HG03565 (cell line): Measurements from ENCODE around the gene STK11IP.

ENCODE experiments used
- ATAC-seq: cut with Tn5 transposase; IDR thresholded peaks from one replicate; pipeline ENCODE4 v1.9.1; 2021; ENCODE audit warnings: mild to moderate bottlenecking, moderate library complexity; ENCODE audit not compliant: unreplicated experiment

Gene STK11IP

DNA sequence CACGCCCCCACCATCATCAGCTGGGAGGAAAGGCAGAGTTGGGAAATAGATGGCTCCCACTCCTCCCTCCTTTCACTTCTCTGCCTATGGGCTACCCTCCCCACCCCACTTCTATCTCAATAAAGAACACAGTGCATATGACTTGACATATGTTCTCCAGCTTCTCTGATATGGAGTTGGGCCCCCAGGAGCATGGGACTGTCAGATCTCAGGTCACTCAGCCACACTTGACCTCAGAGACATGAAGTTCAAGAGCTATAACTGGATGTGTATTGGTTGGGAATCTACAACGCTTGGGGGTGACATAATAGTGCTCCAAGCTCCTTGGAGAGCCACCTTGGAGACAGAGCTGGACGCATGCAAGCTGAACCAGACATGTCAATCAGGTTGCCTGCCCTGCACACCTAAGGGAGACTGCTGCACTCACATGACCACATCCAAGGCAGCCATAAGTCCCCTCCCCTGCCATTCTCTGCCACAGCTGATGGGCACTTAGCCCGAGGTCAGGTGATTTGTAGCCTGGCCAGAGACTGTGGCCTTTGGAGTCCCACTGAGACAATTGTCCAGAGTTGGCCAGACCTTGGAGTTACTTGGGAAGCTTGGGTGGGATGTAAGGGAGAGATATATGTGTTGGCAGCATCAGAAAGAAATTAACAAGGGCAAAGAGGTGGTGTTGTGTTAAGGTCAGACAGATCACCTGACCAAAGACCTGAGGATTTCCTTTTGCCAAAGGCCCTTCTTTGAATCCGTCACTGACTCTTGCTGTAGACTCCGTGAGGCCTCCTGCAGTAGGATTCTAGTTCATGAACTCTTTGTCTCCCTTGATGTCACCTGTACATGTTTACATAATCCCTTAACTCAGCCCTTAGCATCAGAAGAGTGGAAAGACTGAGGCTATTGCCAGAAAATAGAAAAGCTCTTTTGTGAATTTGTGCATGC lies 21.8 kb upstream of the STK11IP start:
- no peak for ATAC-seq

GRCh38 chr2:219576505-219577388 lies 20.9 kb upstream of the STK11IP start:
- no peak for ATAC-seq

GRCh38 chr2:219578811-219579613 lies 18.6 kb upstream of the STK11IP start:
- ATAC-seq, result no peak

DNA sequence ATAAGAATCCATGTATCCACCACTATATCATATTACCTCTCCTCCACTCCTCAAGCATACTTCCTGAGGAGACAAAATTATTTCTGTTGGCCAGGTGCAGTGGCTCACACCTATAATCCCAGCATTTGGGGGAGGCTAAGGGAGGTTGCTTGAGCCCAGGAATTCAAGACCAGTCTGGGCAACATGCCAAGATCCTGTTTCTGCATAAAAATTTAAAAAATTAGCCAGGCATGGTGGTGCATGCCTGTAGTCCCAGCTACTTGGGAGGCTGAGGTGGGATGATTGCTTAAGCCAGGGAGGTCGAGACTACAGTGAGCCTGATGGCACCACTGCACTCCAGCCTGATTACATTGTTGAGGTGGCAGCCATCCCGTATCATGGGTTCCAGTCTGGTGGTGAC lies 16.3 kb upstream of the STK11IP start:
- ATAC-seq, result no peak

DNA sequence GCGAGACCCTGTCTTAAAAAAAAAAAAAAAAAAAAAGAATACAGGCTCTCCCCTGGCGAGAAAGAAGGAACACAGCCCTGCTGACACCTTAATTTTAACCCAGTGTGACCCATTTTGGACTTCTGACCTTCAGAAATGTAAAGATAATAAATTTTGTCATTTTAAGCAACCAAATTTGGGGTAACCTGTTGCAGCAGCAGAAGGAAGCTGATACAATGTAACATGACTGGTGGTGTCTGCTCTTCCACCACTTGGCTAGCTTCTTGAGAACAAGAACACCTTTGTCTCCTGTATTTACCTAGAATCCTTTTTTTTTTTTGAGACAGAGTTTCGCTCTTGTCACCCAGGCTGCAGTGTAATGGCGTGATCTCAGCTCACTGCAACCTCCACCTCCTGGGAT lies 6.6 kb upstream of the STK11IP start:
- no peak for ATAC-seq

DNA sequence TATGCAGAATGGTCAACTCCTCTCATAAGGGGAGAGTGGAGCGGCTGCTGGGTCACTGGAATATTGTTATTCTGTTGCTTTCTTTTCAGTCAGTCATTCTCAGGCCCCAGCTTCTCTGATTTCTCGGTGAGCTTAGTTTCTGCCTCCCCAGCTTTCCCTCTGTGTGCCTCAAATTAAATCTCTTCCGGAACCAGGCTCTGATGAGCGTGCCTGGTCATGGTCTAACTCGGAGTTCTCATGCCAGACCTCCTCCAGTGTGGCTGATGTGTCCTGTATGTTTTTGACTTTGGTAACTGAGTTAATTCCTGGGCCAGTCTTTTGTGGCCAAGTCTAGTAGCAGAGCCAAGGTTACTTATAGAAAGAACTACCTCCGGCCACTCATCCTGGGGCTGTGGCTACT lies 4.9 kb upstream of the STK11IP start:
- ATAC-seq, result no peak

DNA sequence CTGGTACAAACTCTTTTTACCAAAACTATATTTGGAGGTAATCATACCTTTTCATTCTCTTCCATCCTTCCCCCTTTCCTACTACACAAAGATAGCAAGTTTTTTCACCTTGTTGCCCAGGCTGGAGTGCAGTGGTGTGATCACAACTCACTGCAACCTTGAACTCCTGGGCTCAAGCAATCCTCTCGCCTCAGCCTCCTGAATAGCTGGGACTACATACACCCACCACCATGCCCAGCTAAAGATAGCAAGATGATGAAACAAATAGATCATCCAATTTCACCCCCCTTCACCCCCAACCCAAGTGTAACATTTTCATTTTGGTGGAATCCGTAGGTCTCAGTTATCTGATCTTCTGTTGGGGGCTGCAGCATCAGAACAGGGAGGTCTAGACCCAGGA lies 4.5 kb upstream of the STK11IP start:
- no peak for ATAC-seq

- ATAC-seq, result no peak
Measured at GRCh38 chr2:219595256-219595655, 2.4 kb upstream of the STK11IP start.

DNA sequence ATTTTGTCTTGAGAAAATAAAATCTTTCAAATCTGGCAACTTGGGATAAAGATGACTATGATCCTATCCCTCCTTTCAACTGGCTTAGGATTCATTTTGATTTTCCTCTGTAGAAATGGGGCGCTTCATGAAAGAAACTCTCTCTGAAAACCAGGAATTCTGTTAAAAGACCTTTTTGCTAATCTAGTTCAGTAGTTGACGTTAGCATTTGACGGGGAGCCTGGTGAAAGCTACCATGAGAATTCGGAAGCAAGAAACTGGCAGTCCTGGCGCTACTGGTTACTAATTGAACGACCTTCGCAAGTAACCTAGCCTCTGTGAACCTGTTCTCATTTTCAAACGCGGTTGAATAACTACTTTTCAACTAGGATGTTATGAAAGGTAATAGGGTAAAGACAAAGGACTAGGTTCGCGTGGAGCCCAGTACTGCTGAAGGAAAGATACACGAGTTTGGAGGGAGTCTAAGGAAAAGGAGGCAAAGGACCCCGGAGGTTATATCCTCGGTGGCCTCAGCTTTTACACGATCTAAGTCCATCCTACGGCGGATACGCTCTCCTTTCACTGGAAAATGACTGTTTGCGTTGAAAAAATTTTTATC lies 604 bp upstream of the STK11IP start:
- peak; percentile 8 for ATAC-seq

- no peak for ATAC-seq
Measured at GRCh38 chr2:219598308-219599078, 836 bp downstream of the STK11IP start.

GRCh38 chr2:219603771-219604170 lies 6.1 kb downstream of the STK11IP start:
- no peak for ATAC-seq

DNA sequence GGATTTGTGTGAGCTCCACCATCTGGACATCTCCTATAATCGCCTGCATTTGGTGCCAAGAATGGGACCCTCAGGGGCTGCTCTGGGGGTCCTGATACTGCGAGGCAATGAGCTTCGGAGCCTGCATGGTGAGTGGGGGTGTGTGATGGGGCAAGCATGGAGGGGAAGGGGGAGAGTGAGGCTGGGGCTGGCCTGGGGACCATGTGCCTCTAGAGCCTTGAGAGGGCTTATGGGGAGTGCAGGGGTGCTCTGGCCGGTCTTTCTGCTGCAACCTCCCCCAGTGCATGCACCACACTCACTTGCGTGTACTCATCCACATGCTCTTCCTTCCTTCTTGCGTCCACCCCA lies 7.9 kb downstream of the STK11IP start:
- no peak for ATAC-seq

DNA sequence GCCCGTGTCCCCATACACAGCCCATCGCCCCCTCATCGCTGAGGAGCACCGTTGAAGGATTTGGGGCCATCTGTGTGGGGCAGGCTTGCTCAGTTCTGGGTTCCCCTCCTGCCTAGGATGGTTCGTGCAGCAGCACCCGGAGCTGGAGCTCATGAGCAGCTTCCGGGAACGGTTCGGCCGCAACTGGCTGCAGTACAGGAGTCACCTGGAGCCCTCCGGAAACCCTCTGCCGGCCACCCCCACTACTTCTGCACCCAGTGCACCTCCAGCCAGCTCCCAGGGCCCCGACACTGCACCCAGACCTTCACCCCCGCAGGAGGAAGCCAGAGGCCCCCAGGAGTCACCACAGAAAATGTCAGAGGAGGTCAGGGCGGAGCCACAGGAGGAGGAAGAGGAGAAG lies 10.3 kb downstream of the STK11IP start:
- no peak for ATAC-seq

- no peak for ATAC-seq
Measured at GRCh38 chr2:219608399-219608964, 10.8 kb downstream of the STK11IP start.

DNA sequence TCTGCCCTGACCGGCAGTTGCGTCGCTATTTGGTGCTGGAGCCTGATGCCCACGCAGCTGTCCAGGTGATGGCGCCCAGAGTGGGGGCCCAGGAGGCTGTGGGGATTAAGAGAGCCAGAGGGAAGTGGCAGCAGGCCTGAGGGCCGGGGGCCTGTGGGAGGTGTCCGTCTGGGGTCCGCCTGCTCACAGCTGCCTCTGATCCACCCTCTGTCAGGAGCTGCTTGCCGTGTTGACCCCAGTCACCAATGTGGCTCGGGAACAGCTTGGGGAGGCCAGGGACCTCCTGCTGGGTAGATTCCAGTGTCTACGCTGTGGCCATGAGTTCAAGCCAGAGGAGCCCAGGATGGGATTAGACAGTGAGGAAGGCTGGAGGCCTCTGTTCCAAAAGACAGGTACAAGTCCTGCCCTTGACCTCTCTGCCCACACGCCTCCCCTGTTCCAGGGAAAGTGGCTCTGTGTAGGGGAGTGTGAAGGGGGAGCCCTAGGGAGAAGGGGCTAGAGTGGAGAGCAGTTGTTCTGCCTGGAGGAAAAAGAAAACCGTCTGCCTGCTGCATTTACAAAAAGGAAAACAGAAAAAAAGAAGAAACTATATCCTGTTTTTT lies 11.6 kb downstream of the STK11IP start:
- ATAC-seq, result no peak

DNA sequence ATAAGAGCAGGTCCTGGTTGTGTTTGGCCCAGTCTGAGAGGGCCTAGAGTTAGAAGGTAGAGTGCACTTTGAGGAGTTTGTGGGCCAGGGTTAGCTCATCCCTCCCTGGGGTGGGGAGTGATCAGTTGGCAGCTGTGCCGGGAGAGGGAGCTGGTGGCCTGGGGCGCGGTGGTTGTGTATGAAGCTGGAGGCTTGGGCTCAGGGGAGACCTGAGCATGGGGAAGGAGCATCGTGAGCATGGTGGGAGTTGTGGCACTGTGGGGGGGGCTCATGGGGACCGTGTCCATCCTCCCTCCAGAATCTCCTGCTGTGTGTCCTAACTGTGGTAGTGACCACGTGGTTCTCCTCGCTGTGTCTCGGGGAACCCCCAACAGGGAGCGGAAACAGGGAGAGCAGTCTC lies 13.6 kb downstream of the STK11IP start:
- ATAC-seq, result no peak

GRCh38 chr2:219611866-219612576 lies 14.4 kb downstream of the STK11IP start:
- no peak for ATAC-seq

- ATAC-seq, result no peak
Measured at GRCh38 chr2:219612577-219613286, 15.1 kb downstream of the STK11IP start.
